Suprapubic skin (tissue), 4 donors: Measurements from ENCODE around the gene RIIAD1.

ENCODE experiments used
- CTCF ChIP-seq, 2 donors: fragments of 200-600 bp in 1 of 2; fragments of 450-650 bp in 1 of 2; sonication (generic) in 1 of 2; IDR thresholded peaks; one replicate each; pipeline ENCODE4 v1.5.1; 2016 to 2019; ENCODE audit warnings: antibody characterized with exemption in 2 of 2, mild to moderate bottlenecking in 1 of 2, moderate library complexity in 1 of 2
- EP300 ChIP-seq: sonication (generic); formaldehyde crosslinking; IDR thresholded peaks from one replicate; pipeline ENCODE4 v1.6.1; 2017; ENCODE audit warnings: antibody characterized with exemption
- POLR2A ChIP-seq, 2 donors: fragments of 450-650 bp; IDR thresholded peaks; one replicate each; pipeline ENCODE4 v1.6.1; 2017; ENCODE audit warnings: antibody characterized with exemption in 2 of 2, mild to moderate bottlenecking in 2 of 2, moderate library complexity in 2 of 2
- POLR2AphosphoS5 ChIP-seq, 3 donors: sonication (generic); formaldehyde crosslinking; IDR thresholded peaks; one replicate each; pipeline ENCODE4 v1.6.1; 2017; ENCODE audit warnings: antibody characterized with exemption in 3 of 3

DNA sequence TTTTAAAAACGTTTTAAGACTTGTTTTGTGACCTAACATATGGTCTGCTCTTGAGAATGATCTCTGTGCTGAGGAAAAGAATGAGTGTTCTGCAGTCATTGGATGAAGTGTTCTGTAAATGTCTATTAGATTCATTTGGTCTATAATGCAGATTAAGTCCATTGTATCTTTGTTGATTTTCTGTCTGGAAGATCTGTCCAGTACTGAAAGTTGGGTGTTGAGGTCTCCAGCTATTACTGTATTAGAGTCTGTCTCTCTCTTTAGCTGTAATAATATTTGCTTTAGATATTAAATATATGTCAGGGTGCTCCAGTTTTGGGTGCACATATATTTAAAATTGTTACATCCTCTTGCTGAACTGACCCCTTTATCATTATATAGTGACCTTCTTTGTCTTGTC, 47.9 kb upstream of the RIIAD1 start:
- TF ChIP-seq CTCF (IDR thresholded peaks at IDR 0.05) (no peak), POLR2AphosphoS5 (IDR thresholded peaks at IDR 0.05) (no peak), POLR2A (IDR thresholded peaks at IDR 0.05) (no peak), EP300 (no peak)
